ENCODE results near the gene POLD2.
A peak's percentile ranks its signal among the peaks of the same experiment; 100 is the strongest.

The POLD2 gene

GRCh38 chr7:44117801-44118429 lies 5.4 kb downstream of the POLD2 start:
- Histone ChIP-seq H3K4me1 (ENCODE audit: control insufficient read depth, insufficient read depth, low read length) (peaks cover 3% of the 10 kb centered on the region), H3K27ac (ENCODE audit: low read depth, low read length) (no peak overlapping the region), H3K9ac (ENCODE audit: low read length) (no peak overlapping the region), H3K27me3 (ENCODE audit: control insufficient read depth, insufficient read depth, low read length) (no peaks in the 10 kb centered on the region), H3K9me3 (ENCODE audit: control insufficient read depth, insufficient read depth, low read depth, low read length) (no peaks in the 10 kb centered on the region), H3K4me3 (ENCODE audit: low read depth, low read length) (no peak overlapping the region), H3K36me3 (ENCODE audit: control insufficient read depth, insufficient read depth, low read length) (peaks cover 88% of the 10 kb centered on the region)

- Histone ChIP-seq H3K4me3 (ENCODE audit: low read depth, low read length) (no peak overlapping the region), H3K4me1 (ENCODE audit: control insufficient read depth, insufficient read depth, low read length) (peaks cover 4% of the 10 kb centered on the region), H3K36me3 (ENCODE audit: control insufficient read depth, insufficient read depth, low read length) (peaks cover 87% of the 10 kb centered on the region), H3K27me3 (ENCODE audit: control insufficient read depth, insufficient read depth, low read length) (no peaks in the 10 kb centered on the region), H3K27ac (ENCODE audit: low read depth, low read length) (no peak overlapping the region), H3K9ac (ENCODE audit: low read length) (no peak overlapping the region), H3K9me3 (ENCODE audit: control insufficient read depth, insufficient read depth, low read depth, low read length) (no peaks in the 10 kb centered on the region)
These were observed 6.3 kb downstream of the POLD2 start for GRCh38 chr7:44116789-44117666.

GRCh38 chr7:44116087-44116788 lies 7.1 kb downstream of the POLD2 start:
- H3K27ac ChIP-seq (ENCODE audit: low read depth, low read length): no peak overlapping the region
- peaks cover 85% of the 10 kb centered on the region for H3K36me3 ChIP-seq (ENCODE audit: control insufficient read depth, insufficient read depth, low read length)
- no peaks in the 10 kb centered on the region for H3K27me3 ChIP-seq (ENCODE audit: control insufficient read depth, insufficient read depth, low read length)
- peaks cover 4% of the 10 kb centered on the region for H3K4me1 ChIP-seq (ENCODE audit: control insufficient read depth, insufficient read depth, low read length)
- H3K4me3 ChIP-seq (ENCODE audit: low read depth, low read length): no peak overlapping the region
- H3K9me3 ChIP-seq (ENCODE audit: control insufficient read depth, insufficient read depth, low read depth, low read length): no peaks in the 10 kb centered on the region
- no peak overlapping the region for H3K9ac ChIP-seq (ENCODE audit: low read length)

- H3K9me3 ChIP-seq (ENCODE audit: control insufficient read depth, insufficient read depth, low read depth, low read length): no peaks in the 10 kb centered on the region
- H3K4me1 ChIP-seq (ENCODE audit: control insufficient read depth, insufficient read depth, low read length): peaks cover 4% of the 10 kb centered on the region
- H3K4me3 ChIP-seq (ENCODE audit: low read depth, low read length): no peak overlapping the region
- H3K27ac ChIP-seq (ENCODE audit: low read depth, low read length): no peak overlapping the region
- H3K36me3 ChIP-seq (ENCODE audit: control insufficient read depth, insufficient read depth, low read length): peaks cover 84% of the 10 kb centered on the region
- H3K27me3 ChIP-seq (ENCODE audit: control insufficient read depth, insufficient read depth, low read length): no peaks in the 10 kb centered on the region
- H3K9ac ChIP-seq (ENCODE audit: low read length): no peak overlapping the region
These were observed 8.6 kb downstream of the POLD2 start for GRCh38 chr7:44114586-44115310.

GRCh38 chr7:44113764-44114354 lies 9.5 kb downstream of the POLD2 start:
- peaks cover 78% of the 10 kb centered on the region for H3K36me3 ChIP-seq (ENCODE audit: control insufficient read depth, insufficient read depth, low read length)

GRCh38 chr7:44112997-44113763 lies 10.2 kb downstream of the POLD2 start:
- Histone ChIP-seq H3K4me1 (ENCODE audit: control insufficient read depth, insufficient read depth, low read length) (peaks cover 4% of the 10 kb centered on the region), H3K27me3 (ENCODE audit: control insufficient read depth, insufficient read depth, low read length) (no peaks in the 10 kb centered on the region), H3K36me3 (ENCODE audit: control insufficient read depth, insufficient read depth, low read length) (peaks cover 75% of the 10 kb centered on the region), H3K9me3 (ENCODE audit: control insufficient read depth, insufficient read depth, low read depth, low read length) (no peaks in the 10 kb centered on the region), H3K9ac (ENCODE audit: low read length) (no peak overlapping the region), H3K27ac (ENCODE audit: low read depth, low read length) (no peak overlapping the region), H3K4me3 (ENCODE audit: low read depth, low read length) (peak overlapping the region; percentile 50)

More at GRCh38 chr7:44113764-44114354, 9.5 kb downstream of the POLD2 start:
- H3K27me3 ChIP-seq (ENCODE audit: control insufficient read depth, insufficient read depth, low read length): no peaks in the 10 kb centered on the region
- H3K4me1 ChIP-seq (ENCODE audit: control insufficient read depth, insufficient read depth, low read length): peaks cover 4% of the 10 kb centered on the region
- H3K27ac ChIP-seq (ENCODE audit: low read depth, low read length): no peak overlapping the region
- no peak overlapping the region for H3K9ac ChIP-seq (ENCODE audit: low read length)
- H3K9me3 ChIP-seq (ENCODE audit: control insufficient read depth, insufficient read depth, low read depth, low read length): no peaks in the 10 kb centered on the region
- no peak overlapping the region for H3K4me3 ChIP-seq (ENCODE audit: low read depth, low read length)

- Histone ChIP-seq H3K27ac (ENCODE audit: low read depth, low read length) (no peak overlapping the region), H3K36me3 (ENCODE audit: control insufficient read depth, insufficient read depth, low read length) (peaks cover 72% of the 10 kb centered on the region), H3K9me3 (ENCODE audit: control insufficient read depth, insufficient read depth, low read depth, low read length) (no peaks in the 10 kb centered on the region), H3K4me3 (ENCODE audit: low read depth, low read length) (peak overlapping the region; percentile 50), H3K27me3 (ENCODE audit: control insufficient read depth, insufficient read depth, low read length) (no peaks in the 10 kb centered on the region), H3K4me1 (ENCODE audit: control insufficient read depth, insufficient read depth, low read length) (peaks cover 4% of the 10 kb centered on the region), H3K9ac (ENCODE audit: low read length) (no peak overlapping the region)
These were observed 10.9 kb downstream of the POLD2 start for GRCh38 chr7:44112231-44112996.

- no peaks in the 10 kb centered on the region for H3K27me3 ChIP-seq (ENCODE audit: control insufficient read depth, insufficient read depth, low read length)
- H3K4me1 ChIP-seq (ENCODE audit: control insufficient read depth, insufficient read depth, low read length): peaks cover 4% of the 10 kb centered on the region
- no peak overlapping the region for H3K9ac ChIP-seq (ENCODE audit: low read length)
- H3K4me3 ChIP-seq (ENCODE audit: low read depth, low read length): no peak overlapping the region
- H3K36me3 ChIP-seq (ENCODE audit: control insufficient read depth, insufficient read depth, low read length): peaks cover 70% of the 10 kb centered on the region
- H3K27ac ChIP-seq (ENCODE audit: low read depth, low read length): no peak overlapping the region
- H3K9me3 ChIP-seq (ENCODE audit: control insufficient read depth, insufficient read depth, low read depth, low read length): no peaks in the 10 kb centered on the region
These were observed 11.6 kb downstream of the POLD2 start for GRCh38 chr7:44111761-44112160.

- H3K9ac ChIP-seq (ENCODE audit: low read length): no peak overlapping the region
- peaks cover 4% of the 10 kb centered on the region for H3K4me1 ChIP-seq (ENCODE audit: control insufficient read depth, insufficient read depth, low read length)
- no peaks in the 10 kb centered on the region for H3K27me3 ChIP-seq (ENCODE audit: control insufficient read depth, insufficient read depth, low read length)
- H3K9me3 ChIP-seq (ENCODE audit: control insufficient read depth, insufficient read depth, low read depth, low read length): no peaks in the 10 kb centered on the region
- no peak overlapping the region for H3K4me3 ChIP-seq (ENCODE audit: low read depth, low read length)
- no peak overlapping the region for H3K27ac ChIP-seq (ENCODE audit: low read depth, low read length)
- peaks cover 62% of the 10 kb centered on the region for H3K36me3 ChIP-seq (ENCODE audit: control insufficient read depth, insufficient read depth, low read length)
These were observed 12.4 kb downstream of the POLD2 start for GRCh38 chr7:44110719-44111635.

Data from HUES6 (cell line).